SK-N-SH (cell line): ENCODE results near the gene BCAR1. TPM values are rescaled to one million over a fixed set of nuclear protein-coding genes. Genes with fewer than 3 reads are reported as not detected.
"Not testable (repeated sequence)": the region's sequence is repeated elsewhere in the genome, so short reads cannot be mapped to it uniquely, and the experiment has no call there.

Experiments used
- CTCF ChIA-PET: fragments of 300-600, 350-600 bp; formaldehyde crosslinking; extraction: SDS; loops from one replicate; lab custom pipeline; 2021; lab: Yijun Ruan, JAX
- POLR2A ChIA-PET: fragments of 350-600 bp; sonication (Branson Sonifier 250); formaldehyde crosslinking; extraction: SDS; loops from one replicate; lab custom pipeline; 2020; ENCODE audit warnings: antibody characterized with exemption, inconsistent platforms; lab: Yijun Ruan, JAX
- DNase-seq: peaks from one replicate; pipeline ENCODE4 v3.0.0; 2012
- H2AFZ ChIP-seq: fragments of 200-600 bp; sonication (generic); 2 replicates; pipeline ENCODE4 v1.8.1; 2016; ENCODE audit warnings: antibody characterized with exemption, mild to moderate bottlenecking, low read depth
- H3F3A ChIP-seq: fragments of 200-600 bp; sonication (generic); replicated peaks from 2 replicates; pipeline ENCODE3; 2016; ENCODE audit warnings: antibody characterized with exemption, mild to moderate bottlenecking; ENCODE audit not compliant: insufficient read depth
- H3K27ac ChIP-seq, 2 experiments: fragments of 200-500 bp in 1 of 2; fragments of 200-600 bp in 1 of 2; sonication (Bioruptor generic) in 1 of 2; sonication (generic), shearing (Covaris generic) in 1 of 2; 2 replicates each; pipeline versions ENCODE4 v1.5.1 to v1.6.1; 2014 to 2016; ENCODE audit warnings: low read depth in 2 of 2, inconsistent platforms in 1 of 2, low read length in 1 of 2, mild to moderate bottlenecking in 1 of 2, mixed read lengths in 1 of 2
- H3K27me3 ChIP-seq: fragments of 200-600 bp; sonication (generic), shearing (Covaris generic); 2 replicates; pipeline ENCODE4 v1.6.1; 2016; ENCODE audit warnings: mixed run types; ENCODE audit not compliant: insufficient read depth
- H3K36me3 ChIP-seq, 2 experiments: fragments of 200-500 bp in 1 of 2; fragments of 200-600 bp in 1 of 2; sonication (Bioruptor generic) in 1 of 2; sonication (generic) in 1 of 2; replicated peaks in 1 of 2; 2 replicates each; pipeline versions ENCODE3 to v1.5.1; 2014 to 2016; ENCODE audit warnings: low read length in 1 of 2, mild to moderate bottlenecking in 1 of 2; ENCODE audit not compliant: insufficient read depth in 2 of 2, control insufficient read depth in 1 of 2
- H3K4me1 ChIP-seq, 2 experiments: fragments of 200-500 bp in 1 of 2; fragments of 200-600 bp in 1 of 2; sonication (Bioruptor generic) in 1 of 2; sonication (generic), shearing (Covaris generic) in 1 of 2; 2 replicates each; pipeline versions ENCODE4 v1.5.1 to v1.6.1; 2014 to 2016; ENCODE audit warnings: low read depth in 1 of 2, low read length in 1 of 2, mixed run types in 1 of 2; ENCODE audit not compliant: insufficient read depth in 2 of 2, control insufficient read depth in 1 of 2
- H3K4me2 ChIP-seq: fragments of 200-600 bp; sonication (generic), shearing (Covaris generic); 2 replicates; pipeline ENCODE4 v1.6.1; 2017; ENCODE audit warnings: mixed run types
- H3K4me3 ChIP-seq, 2 experiments: fragments of 200-500 bp in 1 of 2; fragments of 200-600 bp in 1 of 2; sonication (Bioruptor generic) in 1 of 2; sonication (generic), shearing (Covaris generic) in 1 of 2; 2 replicates each; pipeline versions ENCODE4 v1.5.1 to v1.8.1; 2014 to 2016; ENCODE audit warnings: low read depth in 2 of 2, inconsistent platforms in 1 of 2, low read length in 1 of 2, mild to moderate bottlenecking in 1 of 2, mixed read lengths in 1 of 2, moderate library complexity in 1 of 2
- H3K79me2 ChIP-seq: fragments of 200-600 bp; sonication (generic); 2 replicates; pipeline ENCODE4 v1.8.1; 2017; ENCODE audit warnings: mild to moderate bottlenecking; ENCODE audit not compliant: insufficient read depth
- H3K9ac ChIP-seq: fragments of 200-600 bp; sonication (generic); 2 replicates; pipeline ENCODE4 v1.6.1; 2017; ENCODE audit warnings: mixed run types
- H3K9me2 ChIP-seq: fragments of 200-600 bp; sonication (generic); 2 replicates; pipeline ENCODE4 v1.6.1; 2017; ENCODE audit warnings: mixed run types
- H3K9me3 ChIP-seq: fragments of 200-600 bp; sonication (generic); 2 replicates; pipeline ENCODE4 v1.6.1; 2017; ENCODE audit warnings: mixed run types, mild to moderate bottlenecking, moderate library complexity
- H4K20me1 ChIP-seq: fragments of 200-600 bp; sonication (generic); 2 replicates; pipeline ENCODE4 v1.6.1; 2017; ENCODE audit warnings: mild to moderate bottlenecking, mixed run types; ENCODE audit not compliant: insufficient read depth
- CHD2 ChIP-seq: fragments of 150-350 bp; IDR thresholded peaks from 2 replicates; pipeline ENCODE4 v1.6.1; 2018; ENCODE audit warnings: low read length; ENCODE audit not compliant: partially characterized antibody
- ELF1 ChIP-seq: IDR thresholded peaks from 2 replicates; pipeline ENCODE4 v1.4.0; 2012
- FOSL2 ChIP-seq: IDR thresholded peaks from 2 replicates; pipeline ENCODE4 v1.4.0; 2012; ENCODE audit warnings: low read depth, mild to moderate bottlenecking, moderate library complexity, borderline replicate concordance
- GABPA ChIP-seq: IDR thresholded peaks from 2 replicates; pipeline ENCODE4 v1.4.0; 2012; ENCODE audit warnings: low read depth, mild to moderate bottlenecking
- IRF3 ChIP-seq: fragments of 150-350 bp; IDR thresholded peaks from 2 replicates; pipeline ENCODE4 v1.6.1; 2016; ENCODE audit warnings: mild to moderate bottlenecking, low read depth, low read length
- JUND ChIP-seq: IDR thresholded peaks from 2 replicates; pipeline ENCODE4 v1.4.0; 2012
- MAX ChIP-seq: IDR thresholded peaks from 2 replicates; pipeline ENCODE4 v1.4.0; 2012; ENCODE audit warnings: low read depth
- MEF2A ChIP-seq: IDR thresholded peaks from 2 replicates; pipeline ENCODE4 v1.4.0; 2012; ENCODE audit warnings: low read depth, borderline replicate concordance
- NFIC ChIP-seq: IDR thresholded peaks from 2 replicates; pipeline ENCODE4 v1.4.0; 2012; ENCODE audit warnings: borderline replicate concordance
- PBX3 ChIP-seq: IDR thresholded peaks from 2 replicates; pipeline ENCODE4; 2012
- RFX5 ChIP-seq: IDR thresholded peaks from 2 replicates; pipeline ENCODE4 v1.6.1; 2012; ENCODE audit warnings: mild to moderate bottlenecking, improper control_type of control experiment, low read length
- RXRA ChIP-seq: IDR thresholded peaks from 2 replicates; pipeline ENCODE4 v1.4.0; 2012; ENCODE audit warnings: low read depth, mild to moderate bottlenecking, borderline replicate concordance
- TCF12 ChIP-seq: IDR thresholded peaks from 2 replicates; pipeline ENCODE4 v1.4.0; 2012
- TEAD4 ChIP-seq: IDR thresholded peaks from 2 replicates; pipeline ENCODE4 v1.4.0; 2012; ENCODE audit warnings: mild to moderate bottlenecking, borderline replicate concordance; ENCODE audit not compliant: insufficient read depth
- WGBS: methylation state at CpG from one replicate; pipeline ENCODE4 v1.1.6; 2017; ENCODE audit warnings: low lambda C conversion rate; 5-methylcytosine and 5-hydroxymethylcytosine counted together
- polyA plus RNA-seq, 3 experiments: library from polyadenylated mRNA; depleted of rRNA; stranded (reverse); fragments of >200 nt; gene quantifications; 2 replicates each; pipeline ENCODE4 v1.2.3, GENCODE V29; 2012

Gene BCAR1
- polyA plus RNA-seq, 1 of the 3 experiments (the other 2 are of a cell fraction): 45.1 TPM

- no peak for DNase-seq
- Histone ChIP-seq H3F3A (no peaks in the 10 kb centered on the region), H3K4me3 (no peak overlapping the region), H3K27ac (no peak overlapping the region), H3K79me2 (peaks cover 1% of the 10 kb centered on the region; the same call in 1 of the 2 replicates), H4K20me1 (no peaks in the 10 kb centered on the region), H3K4me2 (no peak overlapping the region), H3K9ac (no peak overlapping the region), H3K4me1 (peaks cover 8 to 15% of the 10 kb centered on the region in 2 experiments; a peak in 2 of 4 replicates), H3K27me3 (no peaks in the 10 kb centered on the region), H2AFZ (no peak overlapping the region), H3K9me3 (no peaks in the 10 kb centered on the region), H3K36me3 (no peaks in the 10 kb centered on the region), H3K9me2 (no peaks in the 10 kb centered on the region)
- CTCF ChIA-PET: no interaction called here
- POLR2A ChIA-PET: no interaction called here
- no peak for TF ChIP-seq MEF2A
- no peak for TF ChIP-seq JUND
- TF ChIP-seq MAX: no peak
- TF ChIP-seq ELF1: no peak
- no peak for TF ChIP-seq RFX5
- TF ChIP-seq CHD2: no peak
- no peak for TF ChIP-seq GABPA
- no peak for TF ChIP-seq TEAD4
- TF ChIP-seq TCF12: no peak
- 98% methylated on average over 6 of the region's 6 CpGs for WGBS
Measured at GRCh38 chr16:75271441-75272096, 20.1 kb upstream of the BCAR1 start.

GRCh38 chr16:75269358-75269757 lies 17.9 kb upstream of the BCAR1 start:
- WGBS: 94% methylated on average over 9 of the region's 9 CpGs
- H3K4me2 ChIP-seq, H4K20me1 ChIP-seq, H3K27ac ChIP-seq, H3F3A ChIP-seq, H2AFZ ChIP-seq, DNase-seq, POLR2A ChIA-PET, H3K9me3 ChIP-seq, H3K36me3 ChIP-seq, H3K9me2 ChIP-seq, H3K4me3 ChIP-seq, H3K9ac ChIP-seq, H3K27me3 ChIP-seq: not testable (repeated sequence)
- peaks cover 23% of the 10 kb centered on the region for H3K79me2 ChIP-seq
- peaks cover 9 to 26% of the 10 kb centered on the region in 2 experiments; a peak in 3 of 4 replicates for H3K4me1 ChIP-seq
- CTCF ChIA-PET: interaction anchor here (1.2 kb wide), 1 partner anchor 11 kb away, joined by 3 read pairs; no protein-coding TSS in a partner anchor

- Histone ChIP-seq H3K27me3 (no peaks in the 10 kb centered on the region), H3K27ac (no peak overlapping the region), H3K9me2 (no peaks in the 10 kb centered on the region), H3F3A (peaks cover 3% of the 10 kb centered on the region), H3K4me2 (peak overlapping the region; percentile 18; the same call in 1 of the 2 replicates), H3K36me3 (peaks cover 4 to 5% of the 10 kb centered on the region in 2 experiments), H3K4me1 (peaks cover 25 to 42% of the 10 kb centered on the region in 2 experiments), H3K9me3 (no peaks in the 10 kb centered on the region), H3K4me3 (no peak overlapping the region), H3K9ac (no peak overlapping the region), H3K79me2 (peaks cover 39% of the 10 kb centered on the region), H4K20me1 (peaks cover 20% of the 10 kb centered on the region)
- peak; percentile 38 for DNase-seq
- POLR2A ChIA-PET: no interaction called here
- peak; percentile 79 for TF ChIP-seq TCF12
- TF ChIP-seq NFIC: peak; percentile 73; the same call in 1 of the 2 replicates
- TF ChIP-seq RXRA: peak; percentile 36; the same call in 1 of the 2 replicates
- peak; percentile 82 for TF ChIP-seq JUND
- peak; percentile 90 for TF ChIP-seq FOSL2
- no peak for TF ChIP-seq ELF1
- TF ChIP-seq PBX3: peak; percentile 29; the same call in 1 of the 2 replicates
- no peak for TF ChIP-seq IRF3
- TF ChIP-seq, all 33 proteins: peak for 6
- no peak overlapping the region for H2AFZ ChIP-seq
- 40% methylated on average over 2 of the region's 10 CpGs for WGBS
- CTCF ChIA-PET: interaction anchor here (1.0 kb wide), 1 partner anchor 118 kb away, joined by 4 read pairs; no protein-coding TSS in a partner anchor
Measured at GRCh38 chr16:75267631-75268264, 16.3 kb upstream of the BCAR1 start.
